ENCODE measurements around the gene ZFP36L2. TPM values are rescaled to one million over a fixed set of nuclear protein-coding genes. Genes with fewer than 3 reads are reported as not detected.
A peak's percentile ranks its signal among the peaks of the same experiment; 100 is the strongest.

ZFP36L2 gene
- total RNA-seq, 4 donors from 2014 or later: 81.7 to 117 (median 85.7) TPM

DNA sequence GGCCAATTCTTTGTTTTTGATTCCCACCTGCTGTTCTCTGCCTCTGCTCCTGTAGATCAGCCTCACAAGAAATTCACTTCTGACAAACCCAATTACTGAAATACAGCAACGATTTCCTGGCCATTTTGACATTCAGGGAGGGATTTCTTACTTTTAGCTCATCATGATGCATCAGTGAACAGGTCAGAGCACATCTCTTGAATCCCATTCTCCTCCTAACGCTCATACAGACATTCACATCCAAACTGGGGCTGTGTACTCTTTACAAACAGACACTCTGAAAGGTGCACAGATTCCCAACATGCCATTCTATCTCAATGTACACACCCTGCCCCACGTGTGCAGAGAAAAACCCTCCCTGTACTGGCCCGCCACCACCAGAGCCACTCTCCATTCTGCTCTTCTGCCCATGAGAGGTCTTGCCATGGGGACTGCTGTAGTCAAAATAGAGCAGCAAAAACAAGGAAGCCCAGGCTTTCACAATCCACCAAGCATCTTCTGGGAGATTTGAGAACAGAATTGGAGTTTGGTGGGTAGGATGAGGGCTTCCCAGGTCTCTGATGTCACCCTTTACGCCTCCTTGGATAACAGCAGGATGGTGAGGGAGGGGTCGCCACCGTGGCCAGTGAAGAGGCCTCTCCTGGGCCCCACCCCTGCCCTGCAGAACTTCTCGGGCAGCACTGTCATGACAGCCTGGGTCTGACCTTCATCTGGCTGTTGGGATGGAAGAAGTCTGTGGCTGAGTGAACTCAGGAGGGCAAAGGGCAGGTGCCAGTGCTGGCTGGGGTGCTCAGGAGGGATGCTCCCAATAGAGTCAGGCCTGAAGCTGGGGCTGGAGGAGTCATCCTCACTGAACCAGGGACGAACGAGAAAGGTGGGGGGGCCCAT, 41.9 kb upstream of the ZFP36L2 start:
- Histone ChIP-seq H3K27me3 (no peaks in the 10 kb centered on the region), H3K9me3 (no peaks in the 10 kb centered on the region), H3K4me3 (peak overlapping the region in 3 of 4 donors; percentile 8 to 17 (median 8)), H3K36me3 (no peaks in the 10 kb centered on the region), H3K4me1 (peaks cover 54 to 74% (median 71%) of the 10 kb centered on the region in 4 donors), H3K27ac (replicated peaks in 1 of 4) (peak overlapping the region; percentile 79 to 85 (median 82))
- TF ChIP-seq, protein P1, sequence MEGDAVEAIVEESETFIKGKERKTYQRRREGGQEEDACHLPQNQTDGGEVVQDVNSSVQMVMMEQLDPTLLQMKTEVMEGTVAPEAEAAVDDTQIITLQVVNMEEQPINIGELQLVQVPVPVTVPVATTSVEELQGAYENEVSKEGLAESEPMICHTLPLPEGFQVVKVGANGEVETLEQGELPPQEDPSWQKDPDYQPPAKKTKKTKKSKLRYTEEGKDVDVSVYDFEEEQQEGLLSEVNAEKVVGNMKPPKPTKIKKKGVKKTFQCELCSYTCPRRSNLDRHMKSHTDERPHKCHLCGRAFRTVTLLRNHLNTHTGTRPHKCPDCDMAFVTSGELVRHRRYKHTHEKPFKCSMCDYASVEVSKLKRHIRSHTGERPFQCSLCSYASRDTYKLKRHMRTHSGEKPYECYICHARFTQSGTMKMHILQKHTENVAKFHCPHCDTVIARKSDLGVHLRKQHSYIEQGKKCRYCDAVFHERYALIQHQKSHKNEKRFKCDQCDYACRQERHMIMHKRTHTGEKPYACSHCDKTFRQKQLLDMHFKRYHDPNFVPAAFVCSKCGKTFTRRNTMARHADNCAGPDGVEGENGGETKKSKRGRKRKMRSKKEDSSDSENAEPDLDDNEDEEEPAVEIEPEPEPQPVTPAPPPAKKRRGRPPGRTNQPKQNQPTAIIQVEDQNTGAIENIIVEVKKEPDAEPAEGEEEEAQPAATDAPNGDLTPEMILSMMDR (IDR thresholded peaks at IDR 0.05): no peak
- TF ChIP-seq EP300 (IDR thresholded peaks at IDR 0.05) (no peak), POLR2AphosphoS5 (IDR thresholded peaks at IDR 0.05) (no peak), POLR2A (IDR thresholded peaks at IDR 0.05; ENCODE audit: low read depth) (no peak)
- no peak for DNase-seq (ENCODE audit: extremely low spot score)
- intact Hi-C loops (cut with DNase I): no loop called here
- 76% methylated on average over 10 of the region's 10 CpGs for WGBS

DNA sequence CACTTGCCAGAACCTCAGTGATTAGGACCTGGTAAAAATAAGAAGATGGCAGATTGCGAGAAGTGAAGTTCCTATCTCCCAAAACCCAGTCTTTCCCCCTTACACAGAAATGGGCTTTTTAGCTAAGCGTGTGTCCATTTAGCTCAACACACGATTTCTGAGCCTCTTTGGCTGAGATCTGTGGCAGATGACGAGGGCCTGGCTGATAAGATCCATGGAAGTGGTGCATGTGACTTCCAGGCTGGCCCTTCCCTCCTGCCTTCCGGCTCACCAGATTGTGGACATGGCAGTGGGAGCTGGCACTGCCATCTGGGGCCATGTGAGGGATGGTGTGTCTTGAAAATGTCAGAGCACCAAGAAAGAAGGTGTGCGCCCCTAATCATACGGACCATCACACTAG, 41.0 kb upstream of the ZFP36L2 start:
- TF ChIP-seq EP300 (IDR thresholded peaks at IDR 0.05): no peak
- no peak for TF ChIP-seq POLR2AphosphoS5 (IDR thresholded peaks at IDR 0.05)
- TF ChIP-seq POLR2A (IDR thresholded peaks at IDR 0.05; ENCODE audit: low read depth): no peak
- TF ChIP-seq, protein P1 (IDR thresholded peaks at IDR 0.05): no peak
- WGBS: 92% methylated on average over 7 of the region's 7 CpGs
- DNase-seq (ENCODE audit: extremely low spot score): no peak
- Histone ChIP-seq H3K27me3 (no peaks in the 10 kb centered on the region), H3K4me1 (peaks cover 54 to 74% (median 71%) of the 10 kb centered on the region in 4 donors), H3K27ac (replicated peaks in 1 of 4) (peak overlapping the region; percentile 79 to 85 (median 82)), H3K4me3 (no peak overlapping the region), H3K36me3 (no peaks in the 10 kb centered on the region), H3K9me3 (no peaks in the 10 kb centered on the region)
- intact Hi-C loops (cut with DNase I): no loop called here

DNA sequence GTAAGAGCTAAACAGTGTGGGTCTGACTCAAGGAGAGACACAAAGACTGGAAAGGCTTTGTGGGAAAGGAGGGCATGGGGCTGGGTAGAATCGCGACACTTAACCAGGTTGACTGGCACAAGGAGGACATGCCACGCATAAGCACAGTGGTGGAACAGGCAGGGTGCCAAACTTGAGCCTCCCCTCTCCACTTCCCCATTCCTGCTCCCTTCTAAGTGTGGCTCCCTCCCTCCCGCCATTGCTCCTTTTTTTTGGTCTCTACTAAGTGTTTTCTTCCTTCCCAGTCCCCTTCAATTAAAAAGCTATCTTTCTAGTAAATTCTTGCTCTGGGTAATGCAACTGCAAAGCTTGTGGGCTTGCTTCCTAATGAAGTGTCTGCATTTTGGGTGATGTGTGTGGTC, 40.3 kb upstream of the ZFP36L2 start:
- no peak overlapping the region for H3K4me3 ChIP-seq
- no peaks in the 10 kb centered on the region for H3K9me3 ChIP-seq
- H3K36me3 ChIP-seq: no peaks in the 10 kb centered on the region
- TF ChIP-seq EP300 (IDR thresholded peaks at IDR 0.05): no peak
- TF ChIP-seq POLR2A (IDR thresholded peaks at IDR 0.05; ENCODE audit: low read depth): no peak
- TF ChIP-seq POLR2AphosphoS5 (IDR thresholded peaks at IDR 0.05): no peak
- TF ChIP-seq, protein P1 (IDR thresholded peaks at IDR 0.05): no peak
- 74% methylated on average over 4 of the region's 4 CpGs for WGBS
- DNase-seq (ENCODE audit: extremely low spot score): no peak
- intact Hi-C loops (cut with DNase I): no loop called here
- H3K4me1 ChIP-seq: peaks cover 54 to 74% (median 71%) of the 10 kb centered on the region in 4 donors
- H3K27me3 ChIP-seq: no peaks in the 10 kb centered on the region
- peak overlapping the region; percentile 79 to 85 (median 82) for H3K27ac ChIP-seq (replicated peaks in 1 of 4)

DNA sequence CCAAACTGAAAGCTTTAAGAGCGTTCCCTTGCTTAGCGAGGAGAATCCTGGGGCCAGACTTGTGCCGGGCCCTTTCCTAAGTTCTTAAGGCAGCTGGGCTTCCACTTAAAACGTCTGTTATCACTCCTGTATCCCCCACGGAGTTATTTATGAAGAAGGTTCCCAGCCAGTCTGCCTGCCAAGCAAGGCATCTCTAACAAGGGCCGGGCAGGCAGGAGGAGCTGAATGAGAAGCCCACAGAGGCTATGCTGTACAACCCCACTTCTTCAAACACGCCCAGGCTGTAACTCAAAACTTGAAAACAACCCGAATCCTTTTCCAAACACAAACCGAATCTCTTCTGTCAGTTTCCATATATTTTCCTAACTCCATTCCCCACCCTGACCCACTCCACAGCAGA, 39.0 kb upstream of the ZFP36L2 start:
- WGBS: 37% methylated on average over 9 of the region's 9 CpGs
- DNase-seq (ENCODE audit: extremely low spot score): no peak
- H3K36me3 ChIP-seq: no peaks in the 10 kb centered on the region
- no peaks in the 10 kb centered on the region for H3K9me3 ChIP-seq
- H3K4me3 ChIP-seq: peak overlapping the region in 2 of 4 donors; percentile 5 to 11
- no peak for TF ChIP-seq POLR2AphosphoS5 (IDR thresholded peaks at IDR 0.05)
- no peak for TF ChIP-seq POLR2A (IDR thresholded peaks at IDR 0.05; ENCODE audit: low read depth)
- TF ChIP-seq EP300 (IDR thresholded peaks at IDR 0.05): no peak
- TF ChIP-seq, protein P1 (IDR thresholded peaks at IDR 0.05): no peak
- H3K27ac ChIP-seq (replicated peaks in 1 of 4): peak overlapping the region; percentile 69 to 85 (median 82)
- peaks cover 51 to 70% (median 65%) of the 10 kb centered on the region in 4 donors for H3K4me1 ChIP-seq
- intact Hi-C loops (cut with DNase I): no loop called here
- H3K27me3 ChIP-seq: no peaks in the 10 kb centered on the region
